CD4-positive, alpha-beta T cell (primary cell): Measurements from ENCODE around the gene PCLO. TPM values are rescaled to one million over a fixed set of nuclear protein-coding genes. Genes with fewer than 3 reads are reported as not detected.
A peak's percentile ranks its signal among the peaks of the same experiment; 100 is the strongest.

ENCODE experiments used
- ATAC-seq: fragments of 200-7000 bp; cut with Tn5 transposase; one replicate; pipeline ENCODE4 v1.10.0; 2022; ENCODE audit warnings: mild to moderate bottlenecking; ENCODE audit not compliant: poor library complexity
- CTCF ChIA-PET: fragments of 350-600 bp; sonication (Branson Sonifier 250); formaldehyde crosslinking; loops from one replicate; lab custom pipeline; 2021; ENCODE audit warnings: antibody characterized with exemption, inconsistent platforms; lab: Charles Lee
- POLR2A ChIA-PET: fragments of 350-600 bp; sonication (Branson Sonifier 250); formaldehyde crosslinking; loops from one replicate; lab custom pipeline; 2021; ENCODE audit warnings: antibody characterized with exemption, inconsistent platforms; lab: Charles Lee
- DNase-seq, 14 experiments: peaks; one replicate each; pipeline ENCODE4 v3.0.0-alpha.2; 2013 to 2020; ENCODE audit warnings: mixed read lengths in 2 of 14
- H3K27ac ChIP-seq, 2 donors: one replicate each; pipeline versions ENCODE4 v1.5.1 to v1.7.0; 2013; ENCODE audit warnings: low read length in 2 of 2, low read depth in 1 of 2, mild to moderate bottlenecking in 1 of 2
- H3K27me3 ChIP-seq, 2 experiments: 1 replicate in 1 of 2; 2 replicates in 1 of 2; pipeline versions ENCODE4 v1.6.1 to v1.7.0; 2013; ENCODE audit warnings: low read length in 2 of 2, control low read depth in 1 of 2, mild to moderate bottlenecking in 1 of 2, moderate library complexity in 1 of 2; ENCODE audit not compliant: insufficient read depth in 2 of 2, control insufficient read depth in 1 of 2
- H3K36me3 ChIP-seq: one replicate; pipeline ENCODE4 v1.6.1; 2013; ENCODE audit warnings: low read length, control low read depth; ENCODE audit not compliant: insufficient read depth
- H3K4me1 ChIP-seq: one replicate; pipeline ENCODE4 v1.6.1; 2013; ENCODE audit warnings: low read length, control low read depth; ENCODE audit not compliant: insufficient read depth
- H3K4me3 ChIP-seq: one replicate; pipeline ENCODE4 v1.5.1; 2013; ENCODE audit warnings: mild to moderate bottlenecking, low read length, moderate library complexity
- H3K9me3 ChIP-seq, 2 experiments: 1 replicate in 1 of 2; 2 replicates in 1 of 2; pipeline versions ENCODE4 v1.6.1 to v1.7.0; 2013; ENCODE audit warnings: low read length in 2 of 2, mild to moderate bottlenecking in 2 of 2, control low read depth in 1 of 2, moderate library complexity in 1 of 2; ENCODE audit not compliant: control insufficient read depth in 1 of 2, insufficient read depth in 1 of 2
- H3K27ac Mint-ChIP-seq: one replicate; pipeline ENCODE4 v1.8.0; 2020; ENCODE audit warnings: mixed read lengths
- H3K27me3 Mint-ChIP-seq: one replicate; pipeline ENCODE4 v1.8.0; 2021; ENCODE audit warnings: mixed read lengths
- H3K36me3 Mint-ChIP-seq: one replicate; pipeline ENCODE4 v1.8.0; 2021; ENCODE audit warnings: low read depth, mixed read lengths
- H3K4me1 Mint-ChIP-seq: one replicate; pipeline ENCODE4 v1.8.0; 2021; ENCODE audit warnings: low read depth, mixed read lengths
- H3K4me3 Mint-ChIP-seq: one replicate; pipeline ENCODE4 v1.8.0; 2020; ENCODE audit warnings: mild to moderate bottlenecking, mixed read lengths
- H3K9me3 Mint-ChIP-seq: one replicate; pipeline ENCODE4 v1.8.0; 2020; ENCODE audit warnings: mixed read lengths
- intact Hi-C, 2 experiments: fragments of 100-400 bp; cut with DNase I in 1 of 2; cut with micrococcal nuclease in 1 of 2; formaldehyde crosslinking; loops; one replicate each; pipeline versions ENCODE4 v1.15.1 to v1.9.0; 2023 to 2025; cut with DNase I, micrococcal nuclease
- total RNA-seq, 174 experiments: library from RNA in 2 of 174; stranded (reverse) in 2 of 174; gene quantifications; one replicate each; pipeline ENCODE4 v1.2.3 and lab custom pipeline; 2021 to 2026
- TF ChIP-seq, protein P1 (sequence below): fragments of 200-600 bp; IDR thresholded peaks from one replicate; pipeline ENCODE4 v1.8.0; 2022; ENCODE audit warnings: antibody characterized with exemption, mild to moderate bottlenecking

The PCLO gene
- total RNA-seq, 2 experiments from 2014 or later = not detected

DNA sequence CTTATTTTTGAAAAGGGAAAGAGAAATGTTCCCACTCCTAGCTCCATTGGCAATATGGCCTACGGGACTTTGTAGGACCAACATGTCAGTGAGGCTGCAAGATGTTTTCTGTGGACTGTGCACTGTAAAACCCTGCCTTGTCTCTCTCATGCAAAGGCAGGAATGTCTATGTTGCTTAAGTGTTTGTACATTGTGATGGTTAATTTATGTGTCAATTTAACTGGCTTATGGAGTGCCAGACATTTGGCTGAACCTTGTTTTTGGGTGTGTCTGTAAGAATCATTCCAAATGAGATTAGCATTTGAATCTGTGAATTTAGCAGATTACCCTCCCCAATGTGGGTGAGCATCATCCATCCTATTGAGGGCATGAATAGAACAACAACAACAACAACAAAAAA is 4.1 kb upstream of the PCLO start:
- Mint-ChIP-seq H3K4me3 (no peak overlapping the region), H3K36me3 (no peaks in the 10 kb centered on the region), H3K4me1 (peaks cover 3% of the 10 kb centered on the region), H3K27me3 (peaks cover 12% of the 10 kb centered on the region), H3K27ac (no peak overlapping the region), H3K9me3 (no peaks in the 10 kb centered on the region)
- ATAC-seq = no peak
- ChIA-PET POLR2A (no interaction called here), CTCF (no interaction called here)
- intact Hi-C loops = no loop called here
- H3K36me3 ChIP-seq = no peaks in the 10 kb centered on the region
- TF ChIP-seq, protein P1, sequence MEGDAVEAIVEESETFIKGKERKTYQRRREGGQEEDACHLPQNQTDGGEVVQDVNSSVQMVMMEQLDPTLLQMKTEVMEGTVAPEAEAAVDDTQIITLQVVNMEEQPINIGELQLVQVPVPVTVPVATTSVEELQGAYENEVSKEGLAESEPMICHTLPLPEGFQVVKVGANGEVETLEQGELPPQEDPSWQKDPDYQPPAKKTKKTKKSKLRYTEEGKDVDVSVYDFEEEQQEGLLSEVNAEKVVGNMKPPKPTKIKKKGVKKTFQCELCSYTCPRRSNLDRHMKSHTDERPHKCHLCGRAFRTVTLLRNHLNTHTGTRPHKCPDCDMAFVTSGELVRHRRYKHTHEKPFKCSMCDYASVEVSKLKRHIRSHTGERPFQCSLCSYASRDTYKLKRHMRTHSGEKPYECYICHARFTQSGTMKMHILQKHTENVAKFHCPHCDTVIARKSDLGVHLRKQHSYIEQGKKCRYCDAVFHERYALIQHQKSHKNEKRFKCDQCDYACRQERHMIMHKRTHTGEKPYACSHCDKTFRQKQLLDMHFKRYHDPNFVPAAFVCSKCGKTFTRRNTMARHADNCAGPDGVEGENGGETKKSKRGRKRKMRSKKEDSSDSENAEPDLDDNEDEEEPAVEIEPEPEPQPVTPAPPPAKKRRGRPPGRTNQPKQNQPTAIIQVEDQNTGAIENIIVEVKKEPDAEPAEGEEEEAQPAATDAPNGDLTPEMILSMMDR = no peak
- no peak for DNase-seq
- H3K4me1 ChIP-seq = peaks cover 4% of the 10 kb centered on the region
- no peak overlapping the region for H3K27ac ChIP-seq
- peaks cover 0 to 9% of the 10 kb centered on the region in 2 experiments for H3K9me3 ChIP-seq
- H3K4me3 ChIP-seq = no peak overlapping the region
- H3K27me3 ChIP-seq = peaks cover 6 to 10% of the 10 kb centered on the region in 2 experiments

DNA sequence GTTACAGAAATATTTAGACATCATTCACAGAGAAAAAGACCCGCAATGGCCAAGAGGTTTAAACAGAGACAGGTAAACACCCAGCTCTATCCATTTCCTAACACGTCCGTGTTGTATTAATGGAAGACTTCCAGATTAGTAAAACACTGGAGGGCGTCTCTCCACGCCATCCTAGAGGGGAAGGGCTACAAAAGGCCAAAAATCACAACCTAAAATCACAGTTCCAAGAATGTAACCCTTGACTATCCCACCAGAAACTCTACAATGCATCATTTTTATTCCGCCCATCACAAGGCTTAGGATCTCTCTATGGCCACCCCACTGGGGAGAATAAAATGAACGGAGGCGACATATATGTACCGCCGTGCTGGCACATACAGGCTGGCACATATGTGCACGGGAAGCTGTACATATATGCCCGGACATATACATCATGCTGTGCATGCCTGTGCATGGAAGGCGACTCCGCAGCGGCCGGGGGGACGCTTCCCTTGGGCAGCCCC is 734 bp downstream of the PCLO start:
- Histone ChIP-seq H3K36me3 (no peaks in the 10 kb centered on the region), H3K27ac (no peak overlapping the region), H3K9me3 (peaks cover 0 to 9% of the 10 kb centered on the region in 2 experiments), H3K4me1 (peaks cover 4% of the 10 kb centered on the region), H3K4me3 (no peak overlapping the region), H3K27me3 (peaks cover 9 to 13% of the 10 kb centered on the region in 2 experiments)
- Mint-ChIP-seq H3K27me3 (peaks cover 20% of the 10 kb centered on the region), H3K27ac (no peak overlapping the region), H3K4me1 (peaks cover 6% of the 10 kb centered on the region), H3K36me3 (no peaks in the 10 kb centered on the region), H3K4me3 (peak overlapping the region; percentile 30), H3K9me3 (no peaks in the 10 kb centered on the region)
- ChIA-PET CTCF (no interaction called here), POLR2A (no interaction called here)
- TF ChIP-seq, protein P1 = no peak
- ATAC-seq (no peak), DNase-seq (no peak)
- intact Hi-C loops = no loop called here

DNA sequence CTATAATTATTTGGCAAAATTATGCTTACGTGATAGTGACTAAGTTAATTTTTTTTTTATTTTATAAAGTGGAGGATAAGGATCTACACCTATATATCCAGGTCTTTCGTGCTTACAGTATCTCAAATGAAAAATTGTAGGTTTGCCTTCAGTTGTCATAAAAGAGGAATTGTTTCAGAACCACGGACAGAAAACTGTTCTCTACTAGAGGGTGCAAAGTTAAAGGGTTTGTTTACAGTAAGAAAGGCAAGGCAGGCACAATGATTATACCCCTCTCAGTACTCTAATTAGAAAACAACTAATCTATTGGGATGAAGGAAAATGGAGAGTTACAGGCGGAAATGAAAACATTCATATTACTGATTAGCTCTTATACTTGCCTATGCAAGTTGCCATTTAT is 1.5 kb downstream of the PCLO start:
- ATAC-seq (no peak), DNase-seq (no peak)
- TF ChIP-seq, protein P1 = no peak
- peaks cover 6% of the 10 kb centered on the region for H3K4me1 Mint-ChIP-seq
- POLR2A ChIA-PET = no interaction called here
- intact Hi-C loops = no loop called here
- Histone ChIP-seq H3K27ac (no peak overlapping the region), H3K9me3 (peaks cover 0 to 9% of the 10 kb centered on the region in 2 experiments), H3K27me3 (peaks cover 9 to 13% of the 10 kb centered on the region in 2 experiments), H3K4me1 (peaks cover 4% of the 10 kb centered on the region), H3K36me3 (no peaks in the 10 kb centered on the region), H3K4me3 (no peak overlapping the region)
- peaks cover 20% of the 10 kb centered on the region for H3K27me3 Mint-ChIP-seq
- H3K36me3 Mint-ChIP-seq = no peaks in the 10 kb centered on the region
- H3K9me3 Mint-ChIP-seq = no peaks in the 10 kb centered on the region
- CTCF ChIA-PET = no interaction called here
- no peak overlapping the region for H3K27ac Mint-ChIP-seq
- no peak overlapping the region for H3K4me3 Mint-ChIP-seq
